22Rv1 (cell line): ENCODE data around the gene FRA10AC1.

ENCODE experiments used
- H3K27ac ChIP-seq: fragments of 450-650 bp; 2 replicates; pipeline ENCODE4 v1.5.1; 2017
- CTCF ChIP-seq: fragments of 450-650 bp; IDR thresholded peaks from 2 replicates; pipeline ENCODE4 v1.5.1; 2017; ENCODE audit warnings: mild to moderate bottlenecking
- ZFX ChIP-seq: fragments of 450-650 bp; IDR thresholded peaks from 2 replicates; pipeline ENCODE4 v1.6.1; 2017; ENCODE audit warnings: antibody characterized with exemption, borderline replicate concordance

The FRA10AC1 gene

GRCh38 chr10:93678805-93679587, 23.4 kb downstream of the FRA10AC1 start:
- no peak overlapping the region for H3K27ac ChIP-seq
- no peak for TF ChIP-seq CTCF
- no peak for TF ChIP-seq ZFX

DNA sequence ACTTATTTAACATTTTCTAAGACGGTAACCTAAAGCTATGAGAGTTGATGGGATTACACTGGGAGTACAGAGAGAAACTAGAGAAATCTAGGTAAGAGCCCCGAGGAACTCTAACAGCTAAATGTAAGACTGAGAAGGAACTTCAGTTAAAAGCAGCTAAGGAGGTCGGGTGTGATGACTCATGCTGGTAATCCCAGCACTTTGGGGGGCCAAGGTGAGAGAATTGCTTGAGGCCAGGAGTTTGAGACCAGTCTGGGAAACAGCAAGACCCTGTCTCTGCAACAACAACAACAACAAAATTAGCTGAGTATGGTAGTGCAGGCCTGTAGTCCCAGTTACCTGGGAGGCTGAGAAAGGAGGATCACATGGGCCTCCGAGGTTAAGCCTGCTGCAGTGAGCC, 24.0 kb downstream of the FRA10AC1 start:
- TF ChIP-seq CTCF (no peak), ZFX (no peak)
- no peak overlapping the region for H3K27ac ChIP-seq

- H3K27ac ChIP-seq, result no peak overlapping the region
- TF ChIP-seq CTCF (no peak), ZFX (no peak)
Observed at GRCh38 chr10:93673791-93674190, 28.6 kb downstream of the FRA10AC1 start.

DNA sequence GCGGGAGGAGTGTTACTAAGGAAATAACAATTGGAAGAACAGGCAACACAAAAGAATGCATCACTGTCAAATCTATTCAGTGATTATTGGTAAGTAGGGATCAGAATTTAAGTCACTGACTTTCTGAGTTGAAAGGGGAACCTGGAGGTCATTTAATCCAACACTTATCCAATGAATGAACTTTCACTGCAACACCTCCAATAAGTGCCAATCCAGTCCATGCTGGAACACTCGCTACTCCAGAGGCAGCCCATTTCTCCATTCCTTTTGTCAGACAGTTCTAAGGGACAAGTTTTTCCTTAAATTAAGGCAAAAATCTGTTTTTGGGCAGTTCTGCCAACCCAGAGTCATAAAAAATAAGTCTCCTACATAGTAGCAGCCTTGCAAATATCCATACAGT, 29.5 kb downstream of the FRA10AC1 start:
- TF ChIP-seq ZFX (no peak), CTCF (no peak)

DNA sequence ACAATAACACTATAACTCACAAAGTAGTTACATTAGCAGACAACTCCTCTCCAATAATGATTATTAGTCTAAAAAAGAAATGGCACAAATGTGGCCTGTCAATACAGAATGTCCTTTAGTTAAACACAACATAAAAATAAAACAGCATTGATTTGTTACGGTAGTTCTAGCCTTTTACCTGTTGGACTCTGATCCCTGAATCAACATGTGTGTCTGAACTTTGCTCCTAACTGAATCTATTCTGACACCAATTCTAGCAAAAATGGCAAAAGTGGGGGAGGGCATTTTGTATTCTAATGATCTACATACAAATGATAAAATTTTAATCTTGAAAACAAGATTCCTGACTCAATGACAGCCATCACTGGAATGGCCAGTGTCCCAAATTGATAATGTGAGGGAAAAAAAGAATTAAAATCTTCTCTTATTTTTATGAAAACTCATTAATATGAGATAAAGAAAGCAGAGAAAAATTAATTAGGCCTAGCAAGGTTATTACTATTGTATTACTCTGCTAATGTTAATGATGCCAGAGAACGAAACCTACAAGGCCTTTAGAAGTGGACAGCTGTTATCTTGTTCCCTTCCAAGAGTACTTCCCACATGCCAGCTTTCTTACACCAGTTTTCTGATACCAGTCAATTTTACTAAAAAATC, 30.2 kb downstream of the FRA10AC1 start:
- no peak for TF ChIP-seq CTCF
- TF ChIP-seq ZFX, result no peak
- no peak overlapping the region for H3K27ac ChIP-seq

More for the DNA sequence above, 29.5 kb downstream of the FRA10AC1 start:
- no peak overlapping the region for H3K27ac ChIP-seq

DNA sequence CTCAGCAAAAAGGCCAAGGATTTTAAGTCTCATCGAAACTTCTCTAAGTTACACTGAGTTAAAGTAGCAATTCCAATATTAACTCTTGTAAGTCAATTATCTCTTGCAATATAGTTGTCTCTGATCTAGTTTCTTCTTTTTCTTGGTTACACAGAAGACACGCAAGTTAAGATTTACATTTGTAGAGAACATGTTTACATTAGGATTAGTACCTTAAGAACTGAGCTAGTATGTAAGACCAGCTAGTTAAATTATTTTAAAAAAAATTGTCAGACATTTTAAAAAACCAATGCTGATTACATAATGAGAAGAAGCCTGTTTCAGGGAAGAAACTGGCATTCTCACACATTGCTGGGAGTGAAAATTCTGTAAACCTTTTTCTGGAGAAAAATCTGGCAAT, 31.4 kb downstream of the FRA10AC1 start:
- no peak for TF ChIP-seq ZFX
- TF ChIP-seq CTCF, result no peak
- H3K27ac ChIP-seq, result no peak overlapping the region

DNA sequence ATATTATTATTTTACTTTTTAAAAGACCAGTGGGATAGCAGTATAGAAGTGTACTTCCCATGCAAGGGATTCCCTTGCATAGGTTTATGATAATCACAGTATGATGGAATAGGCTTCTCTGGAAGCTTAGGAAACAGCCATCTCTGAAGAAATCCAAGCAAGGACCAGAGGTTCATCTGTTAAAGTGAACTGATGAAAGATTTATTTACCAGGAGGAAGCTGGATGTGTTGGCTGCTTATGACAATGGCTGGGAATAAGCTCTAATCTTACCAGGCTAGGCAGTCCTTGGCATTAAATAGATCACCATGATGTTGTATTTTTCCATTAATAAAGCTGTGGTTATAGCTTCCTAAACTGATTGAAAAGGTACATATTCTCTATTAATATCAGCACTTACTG, 32.0 kb downstream of the FRA10AC1 start:
- H3K27ac ChIP-seq, result no peak overlapping the region
- TF ChIP-seq CTCF (no peak), ZFX (no peak)
